K562 (cell line): Measurements from ENCODE around the gene BOC. TPM values are rescaled to one million over a fixed set of nuclear protein-coding genes. Genes with fewer than 3 reads are reported as not detected.

ENCODE experiments used
- ATAC-seq: fragments of 200-7000 bp; cut with Tn5 transposase; 3 replicates; pipeline ENCODE4 v1.9.1; 2020; ENCODE audit warnings: moderate library complexity
- BruUV-seq: library from RNA; stranded (reverse); fragments of 400-500 nt; replicated peaks from 2 replicates; lab custom pipeline; 2021; lab: Mats Ljungman, UMichigan
- CTCF ChIA-PET: fragments of 300-600 bp; formaldehyde crosslinking; extraction: SDS; loops from one replicate; lab custom pipeline; 2021; ENCODE audit warnings: low intra/inter-chr PET ratio; lab: Yijun Ruan, JAX
- POLR2A ChIA-PET: fragments of 300-600, 350-650 bp; sonication (Branson Sonifier 250); formaldehyde crosslinking; extraction: SDS; loops from one replicate; lab custom pipeline; 2021; ENCODE audit warnings: antibody characterized with exemption, inconsistent platforms; lab: Yijun Ruan, JAX
- DNase-seq, 4 experiments: peaks; one replicate each; pipeline versions ENCODE4 v3.0.0 to v3.0.0-alpha.2; 2011 to 2018; ENCODE audit warnings: low spot score in 3 of 4, mixed read lengths in 3 of 4; ENCODE audit errors: extremely low read depth in 1 of 4
- FAIRE-seq: peaks from 2 replicates; lab custom pipeline; 2011; peaks lifted over from hg19 to GRCh38; lab: Jason Lieb, UNC
- H2AFZ ChIP-seq: 2 replicates; pipeline ENCODE4 v1.6.0; 2011; ENCODE audit warnings: low read depth, low read length, control low read depth, inconsistent platforms
- H3K27ac ChIP-seq: fragments of 200-600 bp; 3 replicates; pipeline ENCODE4 v1.8.0; 2011; ENCODE audit warnings: low read depth, mild to moderate bottlenecking, control low read depth, inconsistent platforms, low read length, moderate library complexity, mixed read lengths; ENCODE audit errors: extremely low read depth
- H3K27me3 ChIP-seq, 2 experiments: fragments of 300-600 bp in 1 of 2; 2 replicates in 1 of 2; 3 replicates in 1 of 2; pipeline versions ENCODE4 v1.6.0 to v1.8.0; 2011; ENCODE audit warnings: inconsistent platforms in 2 of 2, low read length in 2 of 2, mild to moderate bottlenecking in 1 of 2, mixed read lengths in 1 of 2, moderate library complexity in 1 of 2; ENCODE audit not compliant: control insufficient read depth in 2 of 2, insufficient read depth in 2 of 2
- H3K36me3 ChIP-seq: fragments of 300-600 bp; 3 replicates; pipeline ENCODE4 v1.8.0; 2011; ENCODE audit warnings: mild to moderate bottlenecking, low read length, inconsistent platforms; ENCODE audit not compliant: control insufficient read depth, insufficient read depth
- H3K4me1 ChIP-seq, 2 experiments: fragments of 200-600 bp in 1 of 2; replicated peaks in 1 of 2; 2 replicates in 1 of 2; 3 replicates in 1 of 2; pipeline versions ENCODE4 v1.5.1 to v1.8.0; 2011; ENCODE audit warnings: inconsistent platforms in 2 of 2, low read length in 2 of 2, mild to moderate bottlenecking in 1 of 2, mixed read lengths in 1 of 2, moderate library complexity in 1 of 2; ENCODE audit not compliant: control insufficient read depth in 2 of 2, insufficient read depth in 2 of 2
- H3K4me2 ChIP-seq: 2 replicates; pipeline ENCODE4 v1.6.1; 2011; ENCODE audit warnings: low read length, control low read depth, inconsistent platforms, mixed read lengths; ENCODE audit not compliant: insufficient read depth
- H3K4me3 ChIP-seq: fragments of 200-600 bp; sonication (generic), shearing (Covaris generic); 2 replicates; pipeline ENCODE4 v1.5.1; 2016; ENCODE audit warnings: control low read depth, inconsistent platforms
- H3K79me2 ChIP-seq: fragments of 200-600 bp; 3 replicates; pipeline ENCODE4 v1.8.0; 2011; ENCODE audit warnings: low read length, inconsistent platforms; ENCODE audit not compliant: control insufficient read depth, insufficient read depth
- H3K9ac ChIP-seq, 2 experiments: 2 replicates each; pipeline versions ENCODE4 v1.6.0 to v1.6.1; 2011; ENCODE audit warnings: low read depth in 2 of 2, low read length in 2 of 2, control low read depth in 1 of 2, inconsistent platforms in 1 of 2, mild to moderate bottlenecking in 1 of 2, mixed read lengths in 1 of 2; ENCODE audit not compliant: insufficient read depth in 1 of 2
- H3K9me1 ChIP-seq: one replicate; pipeline ENCODE4 v1.6.0; 2011; ENCODE audit warnings: inconsistent platforms, mild to moderate bottlenecking, low read length, moderate library complexity; ENCODE audit not compliant: control insufficient read depth, insufficient read depth
- H3K9me3 ChIP-seq: replicated peaks from 2 replicates; pipeline ENCODE4 v1.5.1; 2011; ENCODE audit warnings: low read depth, low read length, inconsistent platforms; ENCODE audit not compliant: control insufficient read depth, insufficient read depth
- H4K20me1 ChIP-seq: replicated peaks from 2 replicates; pipeline ENCODE4 v1.6.1; 2011; ENCODE audit warnings: low read length, inconsistent platforms, mixed read lengths; ENCODE audit not compliant: control insufficient read depth, insufficient read depth
- EGR1 ChIP-seq: fragments of 450-650 bp; conservative IDR thresholded peaks from 2 replicates; pipeline ENCODE4 v1.6.1; 2017; ENCODE audit warnings: mild to moderate bottlenecking
- FOSL1 ChIP-seq: fragments of 200-800 bp; sonication (Bioruptor generic); conservative IDR thresholded peaks from 2 replicates; pipeline ENCODE4 v1.6.1; 2016; ENCODE audit warnings: missing genetic modification characterization, missing compliant biosample characterization
- PCBP2 ChIP-seq: fragments of 200-400 bp; formaldehyde crosslinking; IDR thresholded peaks from 2 replicates; pipeline ENCODE4 v1.6.1; 2018; ENCODE audit warnings: low read length, low read depth, mild to moderate bottlenecking, moderate library complexity; ENCODE audit not compliant: poor library complexity, severe bottlenecking
- ZBED1 ChIP-seq: IDR thresholded peaks from 2 replicates; pipeline ENCODE4 v1.6.1; 2014
- WGBS: fragments of 100-300 bp; shearing (Covaris generic); methylation state at CpG from one replicate; pipeline ENCODE4 v1.1.6; 2016; ENCODE audit warnings: low coverage, mixed read lengths; ENCODE audit not compliant: insufficient coverage; ENCODE audit errors: missing lambda C conversion rate; 5-methylcytosine and 5-hydroxymethylcytosine counted together
- in situ Hi-C: fragments of 300-500 bp; cut with MboI; formaldehyde crosslinking; loops from 4 replicates; pipeline ENCODE4 v1.15.0; 2018; ENCODE audit warnings: inconsistent platforms, mixed read lengths
- intact Hi-C: fragments of 100-400 bp; cut with micrococcal nuclease; formaldehyde crosslinking; loops from 2 replicates; pipeline ENCODE4 v1.14.2; 2022
- polyA plus RNA-seq, 8 experiments: library from polyadenylated mRNA; depleted of rRNA in 4 of 8; stranded (reverse) in 5 of 8; unstranded in 3 of 8; fragments of >200 nt; fragmentation: Nextera tagmentation in 2 of 8; fragmentation: Illumina TruSeq in 1 of 8; extraction: Ambion mirVana in 2 of 8; extraction: Trizol in 1 of 8; gene quantifications; 2 replicates each; pipeline versions ENCODE4 v1.2.1 to v1.2.3, GENCODE V29; 2011 to 2014; ENCODE audit warnings: inconsistent platforms in 1 of 8, missing spikeins in 1 of 8
- total RNA-seq, 7 experiments: library from RNA; depleted of rRNA in 6 of 7; stranded (reverse); fragments of >200 nt in 6 of 7; fragmentation: Illumina TruSeq in 2 of 7; extraction: Trizol in 2 of 7; gene quantifications; 2 replicates each; pipeline versions ENCODE4 v1.2.1 to v1.2.3, GENCODE V29; 2011 to 2021; ENCODE audit warnings: low replicate concordance in 1 of 7
- TF ChIP-seq, protein P1 (sequence below): sonication (generic); formaldehyde crosslinking; IDR thresholded peaks from 2 replicates; pipeline ENCODE4 v1.8.0; 2022; ENCODE audit warnings: missing genetic modification reagents, mild to moderate bottlenecking, borderline replicate concordance

The BOC gene
- total and polyA plus RNA-seq, 9 of the 15 experiments (the other 6 are each of a cell fraction or from before 2014, with no cell fraction given) = not detected

DNA sequence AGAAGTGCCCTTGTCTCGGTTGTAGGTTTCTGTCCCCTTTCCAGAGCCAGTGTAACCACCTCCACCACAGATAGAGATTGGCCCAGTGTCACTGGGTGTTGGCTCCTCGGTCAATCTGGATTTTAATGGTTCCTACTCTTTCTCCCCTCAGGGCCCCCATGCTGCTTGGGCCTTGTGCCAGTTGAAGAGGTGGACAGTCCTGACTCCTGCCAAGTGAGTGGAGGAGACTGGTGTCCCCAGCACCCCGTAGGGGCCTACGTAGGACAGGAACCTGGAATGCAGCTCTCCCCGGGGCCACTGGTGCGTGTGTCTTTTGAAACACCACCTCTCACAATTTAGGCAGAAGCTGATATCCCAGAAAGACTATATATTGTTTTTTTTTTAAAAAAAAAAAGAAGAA, 75.2 kb downstream of the BOC start:
- FAIRE-seq (no peak), DNase-seq (no peak), ATAC-seq (no peak)
- in situ Hi-C loops = loop anchor here (5.0 to 25.0 kb wide), 3 partner anchors 244 to 699 kb away; no protein-coding TSS in a partner anchor
- Histone ChIP-seq H3K79me2 (no peaks in the 10 kb centered on the region), H3K36me3 (no peaks in the 10 kb centered on the region), H3K9me3 (no peaks in the 10 kb centered on the region), H3K27me3 (peaks cover 2 to 28% of the 10 kb centered on the region in 2 experiments; a peak in 3 of 5 replicates), H3K9me1 (no peaks in the 10 kb centered on the region), H3K4me1 (peaks cover 0 to 9% of the 10 kb centered on the region in 2 experiments; a peak in 3 of 5 replicates), H4K20me1 (no peaks in the 10 kb centered on the region), H3K4me2 (no peak overlapping the region), H3K9ac (no peak overlapping the region), H3K4me3 (no peak overlapping the region), H3K27ac (no peak overlapping the region), H2AFZ (no peak overlapping the region)
- ChIA-PET POLR2A (no interaction called here), CTCF (interaction anchor here (3.4 kb wide), 1 partner anchor 235 kb away, joined by 16 read pairs; no protein-coding TSS in a partner anchor)
- intact Hi-C loops = loop anchor here (5.0 kb wide), 1 partner anchor 644 kb away; the partner anchor contains the start of gene CCDC80
- WGBS = 78% methylated on average over 4 of the region's 6 CpGs
- no peak for TF ChIP-seq ZBED1
- no TSS peak for BruUV-seq

DNA sequence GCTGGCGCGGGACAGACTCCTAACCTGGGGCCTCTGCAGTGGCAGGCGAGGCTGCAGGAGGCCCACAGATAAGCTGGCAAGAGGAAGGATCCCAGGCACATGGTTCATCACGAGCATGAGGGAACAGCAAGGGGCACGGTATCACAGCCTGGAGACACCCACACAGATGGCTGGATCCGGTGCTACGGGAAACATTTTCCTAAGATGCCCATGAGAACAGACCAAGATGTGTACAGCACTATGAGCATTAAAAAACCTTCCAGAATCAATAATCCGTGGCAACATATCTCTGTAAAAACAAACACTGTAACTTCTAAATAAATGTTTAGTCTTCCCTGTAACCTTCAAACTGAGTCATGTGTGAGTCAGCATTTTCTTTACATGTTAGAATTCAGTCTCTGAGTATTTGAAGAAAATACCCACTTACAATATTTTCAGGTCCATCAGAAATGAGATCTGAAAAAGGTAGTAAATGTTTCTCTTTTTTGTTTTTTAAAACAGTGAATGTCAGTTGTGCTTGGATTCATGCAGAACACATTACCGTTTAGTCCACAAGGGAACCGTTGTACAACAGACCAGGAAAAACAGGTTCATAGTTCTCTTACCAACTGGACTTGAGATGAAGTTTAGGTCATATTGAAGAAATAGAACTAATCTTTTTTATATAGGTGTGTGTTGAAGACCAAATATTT, 75.9 kb downstream of the BOC start:
- Histone ChIP-seq H4K20me1 (no peaks in the 10 kb centered on the region), H3K27me3 (peaks cover 0 to 21% of the 10 kb centered on the region in 2 experiments; a peak in 2 of 5 replicates), H3K79me2 (no peaks in the 10 kb centered on the region), H3K36me3 (no peaks in the 10 kb centered on the region), H2AFZ (peak overlapping the region; percentile 75), H3K4me3 (no peak overlapping the region), H3K9ac (peak overlapping the region in 1 of 2 experiments; percentile 34; a peak in 2 of 4 replicates), H3K9me3 (no peaks in the 10 kb centered on the region), H3K9me1 (no peaks in the 10 kb centered on the region), H3K4me2 (peak overlapping the region; percentile 46; the same call in 1 of the 2 replicates), H3K4me1 (peaks cover 0 to 9% of the 10 kb centered on the region in 2 experiments; a peak in 3 of 5 replicates), H3K27ac (no peak overlapping the region; the same call in 2 of the 3 replicates)
- FAIRE-seq (peak; percentile 80), ATAC-seq (peak; percentile 70), DNase-seq (peak; percentile 18 to 38 (median 26))
- ChIA-PET POLR2A (interaction anchor here (0.5 kb wide), 1 partner anchor 13 kb away, joined by 4 read pairs; no protein-coding TSS in a partner anchor), CTCF (interaction anchor here (0.8 to 3.4 kb wide), 3 partner anchors 151 to 705 kb away, joined by 8 to 16 read pairs (median 8); no protein-coding TSS in a partner anchor)
- intact Hi-C loops = loop anchor here (5.0 kb wide), 1 partner anchor 645 kb away; the partner anchor contains the start of gene CCDC80
- no TSS peak for BruUV-seq
- in situ Hi-C loops = loop anchor here (5.0 to 25.0 kb wide), 3 partner anchors 245 to 700 kb away; no protein-coding TSS in a partner anchor
- 17% methylated on average over 10 of the region's 10 CpGs for WGBS
- TF ChIP-seq FOSL1 (tag) = peak; percentile 76
- TF ChIP-seq EGR1 = 0 out of 2 replicates have a peak, but pooled peaks have one; percentile 17
- no peak for TF ChIP-seq PCBP2
- TF ChIP-seq, protein P1, sequence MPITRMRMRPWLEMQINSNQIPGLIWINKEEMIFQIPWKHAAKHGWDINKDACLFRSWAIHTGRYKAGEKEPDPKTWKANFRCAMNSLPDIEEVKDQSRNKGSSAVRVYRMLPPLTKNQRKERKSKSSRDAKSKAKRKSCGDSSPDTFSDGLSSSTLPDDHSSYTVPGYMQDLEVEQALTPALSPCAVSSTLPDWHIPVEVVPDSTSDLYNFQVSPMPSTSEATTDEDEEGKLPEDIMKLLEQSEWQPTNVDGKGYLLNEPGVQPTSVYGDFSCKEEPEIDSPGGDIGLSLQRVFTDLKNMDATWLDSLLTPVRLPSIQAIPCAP (CRISPR knock-in tag) = no peak
